Kidney glomerular epithelial cell (primary cell): ENCODE data around the gene FAM171A1.
"Not testable (repeated sequence)": the region's sequence is repeated elsewhere in the genome, so short reads cannot be mapped to it uniquely, and the experiment has no call there.

Experiments
- DNase-seq: peaks from one replicate; lab custom pipeline; 2025; lab: John Stamatoyannopoulos, UW

FAM171A1 gene

DNA sequence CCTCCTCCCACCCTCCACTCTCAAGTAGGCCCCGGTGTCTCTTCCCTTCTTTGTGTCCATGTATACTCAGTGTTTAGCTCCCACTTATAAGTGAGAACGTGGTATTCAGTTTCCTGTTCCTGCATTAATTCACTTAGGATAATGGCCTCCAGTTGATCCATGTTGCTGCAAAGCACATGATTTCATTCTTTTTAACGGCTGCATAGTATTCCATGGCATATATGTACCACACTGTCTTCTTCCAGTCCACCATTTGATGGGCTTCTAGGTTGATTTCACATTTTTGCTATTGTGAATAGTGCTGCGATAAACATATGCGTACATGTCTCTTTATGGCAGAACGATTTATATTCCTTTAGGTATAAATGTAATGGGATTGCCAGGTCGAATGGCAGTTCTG lies 51.0 kb downstream of the FAM171A1 start:
- DNase-seq = no peak

DNA sequence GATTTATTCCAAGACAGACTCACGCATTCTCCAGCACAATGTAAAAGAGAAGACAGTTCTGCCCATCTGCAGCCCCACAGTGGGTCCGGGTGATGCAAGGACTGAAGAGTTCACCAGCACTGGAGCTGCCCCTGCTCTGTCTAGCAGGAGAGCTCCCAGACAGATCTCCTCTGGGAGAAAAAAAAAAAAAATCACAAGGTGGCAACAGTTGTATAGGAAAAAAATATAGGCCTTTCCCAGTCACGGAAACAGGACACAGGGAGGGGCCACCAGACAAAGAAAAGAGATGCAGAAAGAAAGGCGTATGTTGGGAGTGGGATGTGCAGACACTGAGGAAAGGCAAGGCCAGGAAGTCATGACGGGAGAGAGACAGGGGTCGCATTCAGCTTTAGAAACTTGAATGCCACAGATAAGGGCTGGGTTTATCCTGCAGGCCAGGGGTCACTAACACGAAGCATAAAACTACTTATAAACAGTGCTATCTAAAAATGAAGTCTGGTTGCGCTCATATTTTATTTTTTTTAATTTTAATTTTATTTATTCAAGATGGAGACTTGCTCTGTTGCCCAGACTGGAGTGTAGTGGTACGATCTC lies 54.1 kb downstream of the FAM171A1 start:
- no peak for DNase-seq

DNA sequence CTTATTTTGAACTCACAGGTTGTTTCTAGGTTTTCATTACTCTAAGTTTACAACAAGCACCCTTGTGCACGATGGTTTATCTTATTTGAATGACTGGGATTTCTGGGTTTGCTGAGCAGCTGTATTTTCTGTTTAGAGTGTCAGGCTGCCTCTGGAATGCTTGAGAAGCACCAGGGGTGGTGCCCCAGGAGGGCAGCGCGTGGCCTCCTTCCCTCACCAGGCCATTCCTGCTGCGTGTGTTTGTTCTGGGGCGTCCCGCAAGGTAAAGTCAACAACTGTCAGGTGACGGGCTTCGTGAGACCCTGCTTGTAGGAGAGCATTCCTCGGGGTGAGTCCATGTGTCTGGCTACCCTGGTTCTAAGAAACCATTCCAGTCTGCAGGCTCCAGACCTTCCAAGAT lies 54.9 kb downstream of the FAM171A1 start:
- no peak for DNase-seq

DNA sequence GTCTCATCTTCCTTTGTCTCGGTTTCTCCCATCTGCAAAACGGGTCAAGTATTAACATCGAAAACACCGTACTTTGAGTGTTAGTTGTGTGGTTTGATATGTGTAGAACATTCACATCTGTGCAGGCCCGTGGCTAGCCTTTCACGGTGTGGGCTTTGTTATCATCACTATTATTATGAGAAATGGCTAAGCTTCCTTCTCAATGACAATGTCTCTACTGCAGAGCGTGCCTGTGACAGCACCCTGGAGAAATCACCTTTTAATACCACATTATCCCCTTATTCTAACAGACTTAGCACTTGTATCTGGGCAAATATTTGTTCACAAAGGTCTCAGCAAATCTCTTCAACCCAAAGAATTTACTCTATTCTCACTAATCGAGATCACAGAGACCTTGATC lies 55.8 kb downstream of the FAM171A1 start:
- DNase-seq = no peak

DNA sequence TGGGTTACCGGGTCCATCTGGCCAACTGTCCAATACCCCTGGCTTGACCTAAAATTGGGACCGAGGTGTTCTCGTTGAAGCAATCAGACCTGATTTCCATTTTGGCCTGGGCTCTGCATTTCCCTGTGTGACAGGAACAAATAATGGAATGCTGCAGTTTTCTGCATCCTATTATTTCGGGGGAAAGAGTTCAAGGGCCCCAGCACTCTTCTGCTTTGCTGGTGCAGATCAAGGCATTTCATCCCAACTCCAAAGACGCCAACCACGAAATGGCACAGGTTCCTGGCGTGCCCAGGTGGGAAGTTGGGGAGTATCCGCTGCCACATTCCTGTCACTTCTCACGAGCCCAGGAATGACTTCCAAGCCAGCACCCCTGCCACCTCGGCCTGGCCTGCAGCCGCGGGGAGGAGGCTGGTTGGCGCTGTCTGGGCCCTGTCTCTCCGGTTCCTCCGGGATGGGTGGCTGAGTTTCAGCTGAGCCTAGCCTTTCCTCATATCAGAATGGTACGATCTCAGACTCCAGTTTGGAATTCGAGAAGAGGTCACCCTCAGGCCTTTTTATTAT lies 56.5 kb downstream of the FAM171A1 start:
- no peak for DNase-seq

DNA sequence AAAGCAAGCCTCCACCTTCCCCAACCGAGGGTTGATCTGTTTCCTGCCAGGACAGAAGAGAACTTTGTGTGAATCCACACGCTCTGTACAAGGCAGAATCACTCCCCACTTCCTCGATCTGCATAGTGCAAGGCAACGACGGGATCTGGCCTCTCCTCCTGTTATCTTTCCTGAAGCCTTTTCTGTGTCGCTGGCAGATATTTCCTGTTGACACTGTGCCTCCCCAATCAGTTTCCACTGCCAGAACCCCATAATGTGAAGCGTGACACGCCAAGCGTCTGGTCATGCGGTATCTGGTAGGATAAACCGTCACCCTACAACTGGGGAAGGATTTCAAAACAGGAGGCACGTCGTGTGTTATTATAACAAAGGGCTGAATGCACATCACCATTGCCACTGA lies 57.2 kb downstream of the FAM171A1 start:
- DNase-seq = no peak

DNA sequence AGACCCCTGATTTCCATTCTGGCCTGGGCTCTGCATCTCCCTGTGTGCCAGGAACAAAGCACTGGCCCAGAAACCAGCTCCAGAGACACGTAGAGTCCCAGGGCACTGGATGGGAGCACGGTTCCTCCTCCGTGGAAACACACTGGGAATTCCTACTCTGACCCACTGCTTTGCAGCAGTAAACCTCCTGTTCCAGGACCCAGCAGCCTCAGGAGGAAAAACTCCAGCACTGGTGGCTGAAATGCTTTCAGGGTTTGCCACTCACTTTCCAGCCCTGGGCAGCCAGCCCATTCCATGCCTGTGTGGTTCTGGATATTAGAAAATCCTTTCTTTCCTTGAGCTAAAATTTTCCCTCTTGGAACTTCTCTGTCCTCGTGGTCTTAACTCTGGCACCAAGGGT lies 58.0 kb downstream of the FAM171A1 start:
- no peak for DNase-seq

DNA sequence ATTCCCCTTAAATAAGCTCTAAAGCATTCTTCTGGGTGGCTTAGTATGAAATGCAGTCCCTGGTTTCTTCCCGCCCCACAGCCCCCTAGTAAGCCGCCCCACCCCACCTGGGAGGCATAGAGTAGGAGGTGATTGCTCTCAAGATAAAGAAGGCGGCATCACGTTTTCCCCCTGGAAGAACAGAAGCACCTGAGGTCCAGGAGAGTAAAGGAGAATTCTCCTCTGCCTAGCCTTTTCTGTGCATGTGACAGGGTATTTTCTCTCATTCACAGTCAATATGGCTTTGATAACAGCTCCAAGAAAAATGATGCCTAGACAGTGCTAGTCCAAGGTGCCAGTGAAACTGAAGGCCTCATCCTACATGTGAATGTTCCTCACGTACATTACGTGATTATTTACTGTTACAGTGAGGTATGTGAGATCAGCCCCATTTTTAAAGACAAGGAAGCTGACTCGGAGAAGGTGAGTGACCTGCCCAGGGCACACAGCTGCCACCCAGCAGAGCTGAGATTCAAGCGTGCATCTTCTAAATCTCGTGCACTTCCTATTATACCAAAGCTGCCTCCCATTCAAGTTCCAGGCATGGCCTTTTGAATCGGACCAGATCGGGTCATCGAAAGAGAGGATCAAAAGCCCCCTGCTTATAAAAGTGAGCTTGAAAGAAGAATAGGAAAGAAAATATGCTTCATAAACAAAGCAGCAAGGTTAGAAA lies 59.4 kb downstream of the FAM171A1 start:
- DNase-seq = no peak

DNA sequence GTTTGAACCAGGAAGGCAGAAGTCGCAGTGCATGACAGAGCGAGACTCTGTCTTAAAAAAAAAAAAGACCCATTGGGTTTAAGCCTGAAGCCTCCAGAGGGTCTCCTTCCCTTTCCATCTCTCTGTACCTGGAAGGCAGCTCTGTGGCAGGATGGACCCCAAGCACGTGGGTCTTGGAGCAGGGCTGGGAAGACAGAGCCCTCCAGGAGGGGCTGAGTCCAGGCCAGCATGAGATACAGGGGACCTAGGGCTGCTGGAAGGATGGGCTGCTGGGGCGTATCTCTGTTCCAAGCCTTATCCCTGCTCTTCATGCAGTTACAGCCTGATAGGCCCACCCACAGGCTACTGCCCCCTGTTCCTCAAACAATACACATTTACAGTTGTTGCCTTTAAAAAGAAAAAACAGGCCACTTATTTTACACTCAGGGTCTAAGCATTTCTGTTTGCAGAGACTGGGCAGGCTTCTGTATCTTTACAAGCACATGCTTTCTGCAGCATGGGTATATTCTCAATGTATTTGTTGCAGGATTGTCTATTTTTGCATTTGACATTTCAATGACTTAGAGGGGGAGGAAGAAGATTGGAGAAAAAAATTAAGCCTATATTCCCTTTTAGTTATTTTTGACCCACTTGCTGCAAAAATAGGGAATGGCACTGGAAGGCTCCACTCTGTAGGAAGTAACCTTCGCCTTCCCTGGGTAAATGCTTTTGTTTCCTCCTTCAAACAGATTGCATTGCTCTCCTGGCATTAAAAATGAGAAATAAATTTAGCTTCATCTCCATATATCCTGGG lies 60.1 kb downstream of the FAM171A1 start:
- no peak for DNase-seq

DNA sequence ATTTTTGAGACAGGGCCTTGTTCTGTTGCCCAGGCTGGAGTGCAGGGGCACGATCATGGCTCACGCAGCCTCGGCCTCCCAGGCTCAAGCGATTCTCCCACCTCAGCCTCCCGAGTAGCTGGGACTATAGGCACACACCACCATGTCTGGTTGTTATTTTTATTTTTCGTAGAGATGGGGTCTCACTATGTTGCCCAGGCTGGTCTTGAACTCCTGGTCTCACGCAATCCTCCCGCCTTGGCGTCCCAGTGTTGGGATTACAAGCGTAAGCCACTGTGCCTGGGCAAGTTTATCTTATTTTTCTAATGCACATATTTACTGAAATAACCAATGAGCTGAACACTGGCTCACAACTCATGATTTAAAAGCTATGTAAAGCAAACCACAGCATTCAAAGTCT lies 61.9 kb downstream of the FAM171A1 start:
- no peak for DNase-seq

DNA sequence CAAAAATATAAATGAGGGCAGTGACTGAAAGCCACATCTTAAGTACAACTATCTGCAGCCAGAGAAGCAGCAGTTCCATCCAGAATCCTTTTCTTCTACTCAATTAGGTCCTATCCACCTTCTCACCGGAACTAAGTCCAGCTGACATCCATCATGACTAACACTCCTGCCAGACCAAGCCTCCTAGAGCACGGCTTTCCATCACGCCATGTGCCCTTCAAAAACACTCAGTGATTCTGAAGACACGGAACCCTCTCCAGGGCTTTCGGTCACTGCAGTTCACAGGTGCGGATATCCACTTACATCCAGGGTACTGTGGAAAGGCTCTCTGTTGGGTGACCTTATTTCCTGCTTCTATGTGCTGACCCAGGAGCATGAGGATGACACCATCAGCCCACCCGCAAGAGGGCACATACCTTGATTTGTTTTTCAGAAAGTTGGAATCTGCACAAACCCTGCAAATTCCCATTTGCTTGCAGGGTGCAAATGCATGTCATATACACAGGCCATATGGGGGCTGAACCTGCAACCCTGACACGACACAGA lies 64.3 kb downstream of the FAM171A1 start:
- DNase-seq = no peak

DNA sequence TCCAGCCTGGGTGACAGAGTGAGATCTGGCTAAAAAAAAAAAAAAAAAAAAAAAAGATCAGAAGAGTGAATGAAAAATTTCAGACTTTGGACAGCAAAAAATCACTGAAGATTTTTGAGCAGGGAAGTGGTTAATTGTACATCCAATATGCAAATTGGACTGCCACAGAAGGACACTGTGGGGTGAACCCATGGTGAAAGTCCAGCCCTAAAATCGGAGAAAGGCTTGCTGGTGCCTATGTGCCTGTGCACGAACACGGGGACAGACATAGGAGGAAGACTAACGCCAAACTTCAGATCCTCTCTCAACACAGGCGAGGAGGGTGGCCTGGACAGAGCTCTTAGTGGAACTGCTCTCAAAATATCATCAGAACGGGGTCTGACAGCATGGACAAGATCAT lies 65.5 kb downstream of the FAM171A1 start:
- no peak for DNase-seq

DNA sequence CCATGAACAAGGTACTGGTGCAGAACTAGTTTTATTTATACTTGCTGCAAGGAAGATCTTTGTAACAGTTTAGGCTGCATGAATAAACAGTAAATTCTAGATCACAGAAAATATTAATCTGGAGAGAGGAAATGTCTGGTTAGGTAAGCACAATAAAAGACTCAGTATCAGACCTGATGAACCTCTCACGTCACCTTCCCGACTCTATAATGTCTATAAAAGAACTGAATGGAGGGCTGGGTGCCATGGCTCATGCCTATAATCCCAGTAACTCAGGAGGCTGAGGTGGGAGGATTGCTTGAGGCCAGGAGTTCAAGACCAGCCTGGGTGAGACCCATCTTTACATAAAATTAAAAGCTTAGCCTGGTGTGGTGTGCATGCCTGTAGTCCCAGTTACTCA lies 65.9 kb downstream of the FAM171A1 start:
- DNase-seq = no peak

DNA sequence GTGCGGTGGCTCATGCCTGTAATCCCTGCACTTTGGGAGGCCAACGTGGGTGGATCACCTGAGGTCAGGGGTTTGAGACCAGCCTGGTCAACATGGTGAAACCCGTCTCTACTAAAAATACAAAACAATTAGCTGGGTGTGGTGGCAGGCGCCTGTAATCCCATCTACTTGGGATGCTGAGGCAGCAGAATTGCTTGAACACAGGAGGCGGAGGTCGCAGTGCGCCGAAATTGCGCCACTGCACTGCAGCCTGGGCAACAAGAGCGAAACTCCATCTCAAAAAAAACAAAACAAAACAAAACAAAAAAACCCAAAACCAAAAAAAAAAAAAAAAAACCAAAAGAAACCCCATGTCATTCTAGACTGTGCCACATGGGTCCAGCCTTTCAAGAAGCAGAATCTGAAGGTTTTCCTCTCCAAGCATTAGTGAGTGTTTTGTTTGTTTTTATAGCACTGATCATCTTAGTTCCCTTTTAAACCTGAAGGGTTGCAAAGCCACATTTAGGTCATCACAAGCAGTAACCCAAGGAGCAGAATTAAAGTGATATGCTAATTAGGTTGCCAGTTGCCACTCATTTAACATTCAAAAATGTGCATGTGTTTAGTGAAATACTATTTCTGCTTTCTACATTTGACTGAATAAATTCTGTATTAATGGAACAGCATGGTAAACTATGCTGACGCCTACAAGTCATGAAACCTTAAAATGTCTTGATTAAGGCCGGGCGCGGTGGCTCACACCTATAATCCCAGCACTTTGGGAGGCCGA lies 68.7 kb downstream of the FAM171A1 start:
- not testable (repeated sequence) for DNase-seq

DNA sequence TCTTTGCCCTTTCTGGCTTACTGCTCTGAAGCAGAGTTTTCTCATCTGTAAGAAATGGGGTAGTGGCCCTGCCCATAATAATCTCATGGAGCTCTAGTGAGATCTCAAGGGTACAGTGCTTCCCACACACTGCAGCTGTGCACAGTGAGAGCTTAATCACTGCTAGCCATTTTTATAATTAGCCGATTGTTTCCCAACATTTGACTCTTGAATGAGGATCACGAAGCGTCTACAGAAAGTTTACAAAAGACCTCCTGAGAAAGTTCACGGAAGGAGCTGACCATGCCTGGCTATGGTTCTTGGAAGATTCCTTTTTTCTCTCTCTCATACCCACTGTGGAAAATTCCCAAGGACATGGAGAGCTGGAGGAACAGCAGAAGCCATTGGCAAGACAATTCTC lies 70.4 kb downstream of the FAM171A1 start:
- no peak for DNase-seq

DNA sequence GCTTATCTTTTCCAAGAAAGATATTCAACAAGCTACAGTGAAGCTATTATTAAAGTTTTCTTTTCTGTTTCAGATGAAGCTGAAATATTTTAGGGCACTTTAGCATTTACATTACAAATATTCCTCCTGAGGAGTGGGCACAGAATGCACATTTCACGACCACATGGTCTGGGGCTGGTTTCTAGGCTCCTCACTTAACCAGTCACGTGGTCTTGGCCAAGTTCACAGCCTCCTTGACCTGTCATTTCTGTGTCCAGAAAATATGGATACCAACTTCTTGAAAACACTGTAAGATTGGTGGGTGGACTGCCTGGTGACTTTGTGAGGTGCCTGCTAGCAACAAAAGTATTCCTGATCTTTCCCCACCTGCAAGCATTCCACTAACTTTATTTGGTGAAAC lies 70.9 kb downstream of the FAM171A1 start:
- no peak for DNase-seq

DNA sequence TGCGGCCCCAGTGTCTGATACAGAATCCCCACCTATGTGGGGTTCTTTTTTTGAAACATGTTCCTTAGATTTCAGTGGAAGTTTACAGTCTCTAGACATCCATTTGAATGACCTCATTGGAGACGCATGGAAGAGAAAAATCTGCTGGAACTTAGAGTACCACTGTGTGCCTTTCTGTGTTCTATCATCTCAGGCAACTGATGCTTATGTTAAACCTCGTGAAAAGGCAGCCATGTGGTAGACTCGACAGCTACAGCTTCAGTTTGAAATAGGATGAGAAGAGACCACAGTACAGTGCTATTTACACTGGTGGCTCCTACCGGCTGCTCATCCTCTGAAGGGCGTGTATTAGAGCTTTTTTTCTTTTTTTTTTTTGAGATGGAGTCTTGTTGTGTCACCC lies 74.4 kb downstream of the FAM171A1 start:
- DNase-seq = no peak

DNA sequence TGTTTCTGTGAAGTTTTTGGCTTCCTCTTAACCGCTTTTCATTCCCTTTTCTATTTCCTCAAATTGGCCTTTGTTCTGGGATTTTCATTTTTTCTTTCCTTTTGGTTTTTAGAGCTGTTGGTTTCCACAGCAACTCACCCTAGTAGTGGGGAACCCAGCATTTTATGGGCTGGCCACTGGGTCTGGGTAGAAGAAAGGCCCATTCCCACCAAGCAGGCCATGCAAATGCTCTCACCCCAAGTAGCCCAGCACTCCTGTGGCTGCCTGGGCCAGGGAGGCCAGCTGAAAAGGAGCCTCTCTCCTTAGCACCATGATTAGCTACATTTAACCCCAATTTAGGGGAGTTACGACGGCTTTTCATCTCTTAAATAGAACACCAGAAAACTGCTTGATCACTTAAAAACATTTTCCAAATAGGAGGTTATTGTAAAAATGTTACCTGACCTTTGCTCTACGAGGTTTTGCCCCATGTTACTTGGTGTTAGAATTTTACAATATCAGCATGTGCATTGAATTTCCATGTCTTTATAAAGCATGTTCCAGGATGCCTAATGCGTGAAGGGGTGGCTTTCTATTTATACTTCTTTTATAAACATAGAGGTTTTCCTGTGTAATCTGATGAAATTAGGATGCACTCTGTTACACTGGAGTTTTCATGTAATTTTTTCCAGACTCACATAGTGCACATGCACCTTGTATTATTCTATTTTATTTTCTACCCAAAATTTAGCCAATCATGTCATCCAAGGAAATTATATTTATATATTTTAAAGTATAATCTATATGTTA lies 75.4 kb downstream of the FAM171A1 start:
- no peak for DNase-seq

DNA sequence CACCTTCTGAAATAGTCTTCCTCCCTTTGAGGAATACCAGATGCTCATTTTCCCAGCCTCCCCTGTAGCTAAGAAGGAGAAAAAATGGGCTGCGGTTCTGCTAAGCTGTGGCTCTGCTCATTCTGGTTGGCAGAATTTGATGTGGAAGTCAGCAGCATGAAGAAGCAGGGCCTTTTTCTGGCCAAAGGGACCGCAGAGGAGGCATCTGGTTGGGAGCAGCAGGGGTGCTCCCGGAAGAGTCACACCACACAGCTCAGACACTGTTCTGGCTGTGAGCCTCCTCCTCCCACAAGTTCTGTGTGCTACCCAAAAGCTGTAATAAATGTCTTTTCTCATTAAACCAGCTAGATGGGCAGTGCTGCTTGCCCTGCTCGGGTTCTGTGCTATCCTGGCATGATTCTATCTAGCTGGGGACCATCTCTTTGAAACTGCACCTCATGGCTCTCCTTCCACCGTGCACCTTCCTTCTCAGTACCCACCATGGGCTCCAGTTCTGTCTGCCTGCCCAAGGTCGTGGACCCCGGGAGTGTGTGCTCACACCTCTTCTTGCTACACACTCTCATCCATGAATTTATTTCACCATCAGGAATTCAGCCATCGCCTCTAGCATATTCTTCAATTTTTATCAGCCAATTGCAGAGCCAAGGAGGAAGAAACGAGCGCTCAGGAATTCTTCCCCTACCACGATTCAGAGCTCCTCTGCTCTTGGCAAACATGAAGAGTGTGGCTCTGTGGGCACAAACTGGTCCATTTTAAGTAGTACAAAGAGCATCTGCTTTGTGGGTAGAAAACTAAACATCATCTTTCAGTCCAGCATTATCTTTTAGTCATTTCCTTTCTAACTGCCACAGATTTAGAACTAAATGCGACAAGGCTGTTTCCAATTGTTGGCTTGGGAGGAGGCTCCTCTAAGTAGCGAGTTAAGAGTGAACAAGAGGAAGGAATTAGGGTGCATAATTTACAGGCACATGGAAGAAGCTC lies 76.9 kb downstream of the FAM171A1 start:
- DNase-seq = no peak

DNA sequence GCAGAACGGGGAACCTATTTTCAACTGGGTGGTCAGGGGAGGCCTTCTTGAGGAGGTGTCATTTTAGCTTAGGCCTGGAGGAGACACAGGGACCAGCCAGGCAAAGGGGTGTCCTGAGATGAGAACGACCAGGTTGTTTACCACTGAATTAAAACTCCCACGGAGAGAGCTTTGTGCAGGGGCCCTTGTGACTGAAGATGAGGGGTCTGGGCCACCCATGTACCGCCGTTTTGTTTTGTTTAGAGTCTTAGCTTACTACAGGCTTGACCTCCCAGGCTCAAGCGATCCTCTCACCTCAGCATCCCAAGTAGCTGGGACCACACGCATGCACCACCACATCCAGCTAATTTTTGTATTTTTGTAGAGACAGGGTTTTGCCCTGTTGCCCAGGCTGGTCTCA lies 80.4 kb downstream of the FAM171A1 start:
- DNase-seq = no peak
